HK-2 (cell line): ENCODE data around the gene TMPRSS11D.

Source experiments
- DNase-seq: peaks from one replicate; pipeline ENCODE4 v3.0.0-alpha.2; 2018; ENCODE audit not compliant: unreplicated experiment

TMPRSS11D gene

GRCh38 chr4:67883902-67884301 is at the start of gene TMPRSS11D:
TSS of gene TMPRSS11D (minus strand) at chr4:67884002. CDS start at chr4:67883933, 69 bp downstream.
- no peak for DNase-seq

- DNase-seq: no peak
Observed at GRCh38 chr4:67933038-67933437, 49.2 kb upstream of the TMPRSS11D start.

- no peak for DNase-seq
Observed at GRCh38 chr4:67931256-67931655, 47.5 kb upstream of the TMPRSS11D start.

GRCh38 chr4:67929426-67929825 is 45.6 kb upstream of the TMPRSS11D start:
- DNase-seq: no peak

- no peak for DNase-seq
Observed at GRCh38 chr4:67928546-67928945, 44.7 kb upstream of the TMPRSS11D start.

- no peak for DNase-seq
Observed at GRCh38 chr4:67927251-67927650, 43.4 kb upstream of the TMPRSS11D start.

- DNase-seq: no peak
Observed at GRCh38 chr4:67926485-67926884, 42.7 kb upstream of the TMPRSS11D start.

- no peak for DNase-seq
Observed at GRCh38 chr4:67922697-67923096, 38.9 kb upstream of the TMPRSS11D start.

- DNase-seq: no peak
Observed at GRCh38 chr4:67918428-67918827, 34.6 kb upstream of the TMPRSS11D start.

- no peak for DNase-seq
Observed at GRCh38 chr4:67915400-67915966, 31.7 kb upstream of the TMPRSS11D start.

- no peak for DNase-seq
Observed at GRCh38 chr4:67912080-67912479, 28.3 kb upstream of the TMPRSS11D start.

GRCh38 chr4:67911638-67912037 is 27.8 kb upstream of the TMPRSS11D start:
- no peak for DNase-seq

- DNase-seq: no peak
Observed at GRCh38 chr4:67911141-67911540, 27.3 kb upstream of the TMPRSS11D start.

GRCh38 chr4:67910585-67910905 is 26.7 kb upstream of the TMPRSS11D start:
- no peak for DNase-seq

GRCh38 chr4:67909905-67910584 is 26.2 kb upstream of the TMPRSS11D start:
- DNase-seq: no peak

GRCh38 chr4:67907650-67908049 is 23.8 kb upstream of the TMPRSS11D start:
- DNase-seq: no peak

GRCh38 chr4:67899096-67899495 is 15.3 kb upstream of the TMPRSS11D start:
- DNase-seq: no peak

GRCh38 chr4:67897686-67898085 is 13.9 kb upstream of the TMPRSS11D start:
- no peak for DNase-seq

- DNase-seq: no peak
Observed at GRCh38 chr4:67896421-67897065, 12.7 kb upstream of the TMPRSS11D start.

- DNase-seq: no peak
Observed at GRCh38 chr4:67894659-67895058, 10.9 kb upstream of the TMPRSS11D start.

GRCh38 chr4:67892905-67893304 is 9.1 kb upstream of the TMPRSS11D start:
- DNase-seq: no peak

- no peak for DNase-seq
Observed at GRCh38 chr4:67892253-67892652, 8.5 kb upstream of the TMPRSS11D start.

GRCh38 chr4:67891645-67892044 is 7.8 kb upstream of the TMPRSS11D start:
- DNase-seq: no peak
